Activated CD8-positive, alpha-beta memory T cell treated with anti-CD3 and anti-CD28 coated beads, Interleukin-2, amount 50 U/mL, for 48 hours (primary cell): ENCODE results near the gene NUCB1.
A peak's percentile ranks its signal among the peaks of the same experiment; 100 is the strongest.
"Not testable (repeated sequence)": the region's sequence is repeated elsewhere in the genome, so short reads cannot be mapped to it uniquely, and the experiment has no call there.

Source experiments
- DNase-seq: peaks from one replicate; pipeline ENCODE4 v3.0.0-alpha.2; 2020

The NUCB1 gene

GRCh38 chr19:48899781-48900476 is at the start of gene NUCB1:
TSS of gene NUCB1 (plus strand) at chr19:48900312. CDS start at chr19:48900797, 485 bp downstream.
- peak; percentile 98 for DNase-seq

- no peak for DNase-seq
Measured at GRCh38 chr19:48852292-48852691, 47.8 kb upstream of the NUCB1 start.

GRCh38 chr19:48853483-48853882 is 46.6 kb upstream of the NUCB1 start:
- DNase-seq = no peak

- no peak for DNase-seq
Measured at GRCh38 chr19:48854103-48854502, 46.0 kb upstream of the NUCB1 start.

- DNase-seq = no peak
Measured at GRCh38 chr19:48856921-48857320, 43.2 kb upstream of the NUCB1 start.

- DNase-seq = peak; percentile 89
Measured at GRCh38 chr19:48858984-48859710, 41.0 kb upstream of the NUCB1 start.

GRCh38 chr19:48859711-48860572 is 40.2 kb upstream of the NUCB1 start:
- no peak for DNase-seq

- DNase-seq = no peak
Measured at GRCh38 chr19:48861313-48861712, 38.8 kb upstream of the NUCB1 start.

- no peak for DNase-seq
Measured at GRCh38 chr19:48862827-48863226, 37.3 kb upstream of the NUCB1 start.

GRCh38 chr19:48866692-48867091 is 33.4 kb upstream of the NUCB1 start:
- DNase-seq = no peak

GRCh38 chr19:48867123-48867745 is 32.9 kb upstream of the NUCB1 start:
- DNase-seq = no peak

- DNase-seq = no peak
Measured at GRCh38 chr19:48867746-48868113, 32.4 kb upstream of the NUCB1 start.

GRCh38 chr19:48868114-48868886 is 31.8 kb upstream of the NUCB1 start, which contains the start of gene PLEKHA4:
TSS of gene PLEKHA4 (minus strand) at chr19:48868617. CDS start at chr19:48867620, 997 bp downstream.
- DNase-seq = no peak

GRCh38 chr19:48870048-48870447 is 30.1 kb upstream of the NUCB1 start:
- no peak for DNase-seq

GRCh38 chr19:48871471-48872181 is 28.5 kb upstream of the NUCB1 start:
- DNase-seq = not testable (repeated sequence)

GRCh38 chr19:48872182-48872883 is 27.8 kb upstream of the NUCB1 start, which contains the start of gene PPP1R15A:
TSS of gene PPP1R15A (plus strand) at chr19:48872421. CDS start at chr19:48873234, 813 bp downstream.
- peak; percentile 100 for DNase-seq

- DNase-seq = peak; percentile 81
Measured at GRCh38 chr19:48872884-48873475, 27.1 kb upstream of the NUCB1 start.

- peak; percentile 63 for DNase-seq
Measured at GRCh38 chr19:48873476-48874302, 26.4 kb upstream of the NUCB1 start.
